ENCODE results near the gene HELZ2. TPM values are rescaled to one million over a fixed set of nuclear protein-coding genes. Genes with fewer than 3 reads are reported as not detected.

Gene HELZ2, protein sequence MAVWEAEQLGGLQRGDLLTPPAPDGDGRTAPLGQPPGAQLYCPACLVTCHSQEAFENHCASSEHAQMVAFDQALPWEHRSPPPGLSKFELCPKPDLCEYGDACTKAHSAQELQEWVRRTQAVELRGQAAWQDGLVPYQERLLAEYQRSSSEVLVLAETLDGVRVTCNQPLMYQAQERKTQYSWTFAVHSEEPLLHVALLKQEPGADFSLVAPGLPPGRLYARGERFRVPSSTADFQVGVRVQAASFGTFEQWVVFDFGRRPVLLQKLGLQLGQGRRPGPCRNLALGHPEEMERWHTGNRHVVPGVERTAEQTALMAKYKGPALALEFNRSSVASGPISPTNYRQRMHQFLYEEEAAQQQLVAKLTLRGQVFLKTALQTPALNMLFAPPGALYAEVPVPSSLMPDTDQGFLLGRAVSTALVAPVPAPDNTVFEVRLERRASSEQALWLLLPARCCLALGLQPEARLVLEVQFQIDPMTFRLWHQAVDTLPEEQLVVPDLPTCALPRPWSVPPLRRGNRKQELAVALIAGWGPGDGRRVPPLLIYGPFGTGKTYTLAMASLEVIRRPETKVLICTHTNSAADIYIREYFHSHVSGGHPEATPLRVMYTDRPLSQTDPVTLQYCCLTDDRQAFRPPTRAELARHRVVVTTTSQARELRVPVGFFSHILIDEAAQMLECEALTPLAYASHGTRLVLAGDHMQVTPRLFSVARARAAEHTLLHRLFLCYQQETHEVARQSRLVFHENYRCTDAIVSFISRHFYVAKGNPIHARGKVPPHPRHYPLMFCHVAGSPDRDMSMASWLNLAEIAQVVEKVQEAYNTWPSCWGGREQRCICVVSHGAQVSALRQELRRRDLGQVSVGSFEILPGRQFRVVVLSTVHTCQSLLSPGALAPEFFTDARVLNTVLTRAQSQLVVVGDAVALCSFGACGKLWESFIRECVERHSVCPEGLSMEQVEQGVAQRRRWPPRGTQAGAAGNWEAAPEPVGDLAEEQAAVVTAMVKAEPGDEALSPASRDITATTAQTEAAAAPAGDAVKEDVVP (N-terminal part only)
- 31.0 and 44.7 TPM in 2 replicates for total RNA-seq

GRCh38 chr20:63574156-63574828, at the start of gene HELZ2:
HELZ2 (minus strand) TSS chr20:63574239; CDS start chr20:63572385, 1,854 bp downstream.

GRCh38 chr20:63553933-63554290, 20.1 kb downstream of the HELZ2 start, which contains the start of gene FNDC11:
FNDC11 (plus strand) TSS chr20:63554159; CDS start chr20:63555664, 1,505 bp downstream.

DNA sequence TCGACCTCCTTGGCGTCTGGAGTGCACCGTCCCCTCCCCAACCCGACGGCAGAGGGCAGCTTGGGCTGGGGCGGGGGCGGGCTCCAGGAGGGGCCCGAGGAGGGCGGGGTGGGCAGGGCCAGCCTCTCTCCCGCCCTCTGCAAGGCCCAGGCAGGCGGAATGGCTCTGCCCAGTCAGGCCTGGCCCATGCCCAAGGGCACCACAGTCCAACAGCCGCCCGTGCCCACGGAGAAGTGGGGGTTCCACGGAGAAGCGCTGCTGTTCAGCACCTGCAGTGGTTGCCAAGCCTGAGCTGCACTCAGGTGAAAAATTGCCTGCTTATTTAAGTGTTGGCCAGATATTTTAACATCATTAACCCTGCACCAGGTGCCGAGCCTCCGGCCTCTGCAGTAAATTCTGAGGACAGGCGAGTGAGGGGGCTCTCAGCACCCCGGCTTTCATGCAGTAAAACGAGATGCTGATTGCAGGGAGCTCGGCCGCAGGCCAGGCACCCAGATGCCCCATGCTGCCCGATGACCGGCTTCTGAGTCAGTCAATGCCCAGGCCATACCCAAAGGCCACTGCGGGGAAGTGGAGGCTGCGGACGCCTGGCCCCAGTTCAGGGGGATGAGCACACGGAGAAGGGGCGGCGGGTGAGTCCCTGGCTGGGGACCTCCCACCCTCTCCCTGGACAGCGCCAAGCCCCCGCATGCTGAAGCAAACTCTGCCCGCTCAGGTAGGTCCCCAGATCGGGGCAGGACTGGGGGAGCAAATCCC, 26.1 kb downstream of the HELZ2 start, which contains the start of gene SRMS:
Gene SRMS, minus strand, starts transcription at position 25 of the 756 bp plus-strand sequence. CDS start 286 bp downstream, outside the sequence.

DNA sequence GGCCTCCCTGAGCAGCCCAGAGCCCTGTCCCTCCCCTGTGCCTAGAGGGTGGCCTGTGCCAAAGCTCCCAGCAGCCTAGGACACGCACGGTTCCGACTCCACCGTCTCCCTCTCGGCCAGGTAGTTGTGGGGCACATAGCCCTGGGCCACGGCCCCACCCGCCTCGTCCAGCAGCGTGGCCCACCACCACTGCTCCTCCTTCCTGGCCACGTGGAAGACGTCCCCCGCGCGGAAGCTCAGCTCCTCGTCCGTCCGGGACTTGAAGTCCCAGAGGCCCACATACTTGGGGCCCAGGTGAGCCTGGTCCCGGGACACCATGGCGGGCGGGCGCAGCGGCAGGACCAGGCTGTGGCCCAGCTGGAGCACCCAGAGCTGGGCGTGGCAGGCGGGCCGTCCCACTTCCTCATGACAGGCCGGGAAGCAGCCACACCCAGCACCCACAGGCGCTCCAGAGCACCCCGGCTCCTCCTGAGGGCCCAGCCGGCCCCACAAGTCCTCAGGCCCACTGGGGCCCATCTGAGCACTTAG, 37.0 kb downstream of the HELZ2 start, which contains the start of gene PTK6:
Gene PTK6, minus strand, starts transcription at position 380 of the 528 bp plus-strand sequence. Its CDS starts 62 bp downstream, at position 318.

Other genes with a start within 250 kb of the HELZ2 start
- not detected in 2 replicates for gene CHRNA4, start 212.9 kb downstream of the HELZ2 start, total RNA-seq
- not detected in 2 replicates for gene KCNQ2, start 101.6 kb downstream of the HELZ2 start, total RNA-seq
- gene EEF1A2, start 75.2 kb downstream of the HELZ2 start, total RNA-seq = 1.0 and 2.0 TPM in 2 replicates
- 12.1 and 14.5 TPM in 2 replicates for gene PPDPF, start 53.5 kb downstream of the HELZ2 start, total RNA-seq
- gene PTK6, start 36.9 kb downstream of the HELZ2 start, total RNA-seq = under 0.01 TPM in 2 replicates
- gene SRMS, start 26.5 kb downstream of the HELZ2 start, total RNA-seq = not detected in 2 replicates
- gene FNDC11, start 20.1 kb downstream of the HELZ2 start, total RNA-seq = 0.63 and 0.94 TPM in 2 replicates
- 8.5 and 9.3 TPM in 2 replicates for gene GMEB2, start 52.9 kb upstream of the HELZ2 start, total RNA-seq
- 2.7 and 3.4 TPM in 2 replicates for gene STMN3, start 79.2 kb upstream of the HELZ2 start, total RNA-seq
- 10.0 and 13.1 TPM in 2 replicates for gene RTEL1, start 84.1 kb upstream of the HELZ2 start, total RNA-seq
- gene TNFRSF6B, start 122.4 kb upstream of the HELZ2 start, total RNA-seq = 10.2 and 60.2 TPM in 2 replicates
- gene ARFRP1, start 133.7 kb upstream of the HELZ2 start, total RNA-seq = 39.6 and 54.9 TPM in 2 replicates
- 17.9 and 21.7 TPM in 2 replicates for gene ZGPAT, start 133.8 kb upstream of the HELZ2 start, total RNA-seq
- gene LIME1, start 162.4 kb upstream of the HELZ2 start, total RNA-seq = 2.2 and 4.3 TPM in 2 replicates
- 12.4 and 12.5 TPM in 2 replicates for gene SLC2A4RG, start 165.5 kb upstream of the HELZ2 start, total RNA-seq